Osteoblast (primary cell): ENCODE data around the gene CDKN1A. TPM values are rescaled to one million over a fixed set of nuclear protein-coding genes. Genes with fewer than 3 reads are reported as not detected.
"Not testable (repeated sequence)": the region's sequence is repeated elsewhere in the genome, so short reads cannot be mapped to it uniquely, and the experiment has no call there.

ENCODE experiments used
- DNase-seq: peaks from one replicate; pipeline ENCODE4 v3.0.0; 2011; ENCODE audit warnings: low spot score, mixed read lengths; ENCODE audit not compliant: insufficient read length; ENCODE audit errors: missing footprints
- H2AFZ ChIP-seq: 2 replicates; pipeline ENCODE4 v1.6.0; 2011; ENCODE audit warnings: mild to moderate bottlenecking, low read length
- H3K27ac ChIP-seq: 2 replicates; pipeline ENCODE4 v1.5.1; 2011; ENCODE audit warnings: mild to moderate bottlenecking, low read depth, low read length, moderate library complexity
- H3K27me3 ChIP-seq: 2 replicates; pipeline ENCODE4 v1.6.0; 2012; ENCODE audit warnings: mild to moderate bottlenecking, control low read depth, inconsistent platforms, low read length, moderate library complexity; ENCODE audit not compliant: insufficient read depth
- H3K36me3 ChIP-seq: 2 replicates; pipeline ENCODE4 v1.5.1; 2011; ENCODE audit warnings: mild to moderate bottlenecking, low read length, control low read depth, moderate library complexity; ENCODE audit not compliant: insufficient read depth
- H3K4me1 ChIP-seq: 2 replicates; pipeline ENCODE4 v1.5.1; 2011; ENCODE audit warnings: mild to moderate bottlenecking, low read length, control low read depth, moderate library complexity; ENCODE audit not compliant: insufficient read depth
- H3K4me2 ChIP-seq: 2 replicates; pipeline ENCODE4 v1.6.0; 2011; ENCODE audit warnings: mild to moderate bottlenecking, low read length; ENCODE audit not compliant: insufficient read depth
- H3K4me3 ChIP-seq: fragments of 200-600 bp; sonication (generic); 3 replicates; pipeline ENCODE4 v1.5.1; 2012; ENCODE audit warnings: mild to moderate bottlenecking, low read length, inconsistent platforms; ENCODE audit not compliant: insufficient read depth
- H3K79me2 ChIP-seq: 2 replicates; pipeline ENCODE4 v1.6.0; 2012; ENCODE audit warnings: mild to moderate bottlenecking, low read length, control low read depth, inconsistent platforms; ENCODE audit not compliant: insufficient read depth
- H3K9me3 ChIP-seq: 2 replicates; pipeline ENCODE4 v1.5.1; 2011; ENCODE audit warnings: low read depth, low read length, control low read depth
- H4K20me1 ChIP-seq: 2 replicates; pipeline ENCODE4 v1.6.0; 2012; ENCODE audit warnings: mild to moderate bottlenecking, low read length, control low read depth; ENCODE audit not compliant: insufficient read depth
- total RNA-seq: library from RNA; depleted of rRNA; stranded (reverse); fragments of >200 nt; gene quantifications from 2 replicates; pipeline ENCODE4 v1.2.3, GENCODE V29; 2012
- TF ChIP-seq, protein P1 (sequence below): IDR thresholded peaks from 2 replicates; pipeline ENCODE4 v1.5.1; 2011; ENCODE audit warnings: mild to moderate bottlenecking, low read depth, low read length, moderate library complexity; ENCODE audit errors: extremely low read depth

CDKN1A gene
- total RNA-seq, 1 donor, result 461 TPM

DNA sequence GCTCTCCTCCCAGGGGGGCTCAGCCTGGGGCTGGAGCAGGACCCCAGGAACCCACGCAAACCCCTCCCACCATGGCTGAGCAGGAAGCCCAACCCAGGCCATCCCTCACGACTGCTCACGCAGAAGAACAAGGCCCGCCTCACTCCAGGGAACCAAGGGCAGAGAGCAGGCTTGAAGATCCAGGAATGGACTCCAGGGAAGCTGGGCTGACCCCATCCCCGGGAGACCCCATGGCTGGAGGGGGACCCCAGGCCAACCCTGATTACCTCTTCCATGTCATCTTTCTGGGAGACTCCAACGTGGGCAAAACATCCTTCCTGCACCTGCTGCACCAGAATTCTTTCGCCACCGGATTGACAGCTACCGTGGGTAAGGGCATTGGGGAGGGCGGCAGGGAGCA, 43.9 kb downstream of the CDKN1A start:
- no peak overlapping the region for H2AFZ ChIP-seq
- H3K4me2 ChIP-seq, result no peak overlapping the region
- H3K27me3 ChIP-seq, result no peaks in the 10 kb centered on the region
- DNase-seq, result peak; percentile 45
- H3K27ac ChIP-seq, result no peak overlapping the region
- no peaks in the 10 kb centered on the region for H3K9me3 ChIP-seq
- TF ChIP-seq, protein P1, sequence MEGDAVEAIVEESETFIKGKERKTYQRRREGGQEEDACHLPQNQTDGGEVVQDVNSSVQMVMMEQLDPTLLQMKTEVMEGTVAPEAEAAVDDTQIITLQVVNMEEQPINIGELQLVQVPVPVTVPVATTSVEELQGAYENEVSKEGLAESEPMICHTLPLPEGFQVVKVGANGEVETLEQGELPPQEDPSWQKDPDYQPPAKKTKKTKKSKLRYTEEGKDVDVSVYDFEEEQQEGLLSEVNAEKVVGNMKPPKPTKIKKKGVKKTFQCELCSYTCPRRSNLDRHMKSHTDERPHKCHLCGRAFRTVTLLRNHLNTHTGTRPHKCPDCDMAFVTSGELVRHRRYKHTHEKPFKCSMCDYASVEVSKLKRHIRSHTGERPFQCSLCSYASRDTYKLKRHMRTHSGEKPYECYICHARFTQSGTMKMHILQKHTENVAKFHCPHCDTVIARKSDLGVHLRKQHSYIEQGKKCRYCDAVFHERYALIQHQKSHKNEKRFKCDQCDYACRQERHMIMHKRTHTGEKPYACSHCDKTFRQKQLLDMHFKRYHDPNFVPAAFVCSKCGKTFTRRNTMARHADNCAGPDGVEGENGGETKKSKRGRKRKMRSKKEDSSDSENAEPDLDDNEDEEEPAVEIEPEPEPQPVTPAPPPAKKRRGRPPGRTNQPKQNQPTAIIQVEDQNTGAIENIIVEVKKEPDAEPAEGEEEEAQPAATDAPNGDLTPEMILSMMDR, result no peak
- no peaks in the 10 kb centered on the region for H4K20me1 ChIP-seq
- H3K36me3 ChIP-seq, result no peaks in the 10 kb centered on the region
- H3K4me3 ChIP-seq, result no peak overlapping the region
- no peaks in the 10 kb centered on the region for H3K79me2 ChIP-seq
- no peaks in the 10 kb centered on the region for H3K4me1 ChIP-seq

DNA sequence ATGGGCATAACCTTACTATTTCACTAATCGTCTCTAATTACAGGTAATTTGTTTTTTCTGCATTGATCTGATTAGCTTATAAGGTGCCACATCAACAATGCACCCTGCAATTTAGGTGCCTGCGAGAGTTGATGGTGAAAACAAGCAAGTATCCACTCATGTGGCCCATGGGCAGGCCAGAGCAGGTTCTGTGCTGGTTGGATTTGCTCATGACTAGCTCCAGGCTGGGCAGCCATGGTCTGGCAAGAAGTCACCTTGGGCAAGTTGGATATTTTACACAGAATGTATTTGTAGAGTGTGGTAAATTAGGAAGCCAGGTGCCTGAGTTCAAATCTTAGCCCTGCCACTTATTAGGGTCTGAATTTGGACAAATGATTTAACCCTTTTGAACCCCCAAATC, 44.4 kb downstream of the CDKN1A start:
- no peak overlapping the region for H3K27ac ChIP-seq
- H3K9me3 ChIP-seq, result no peaks in the 10 kb centered on the region
- no peaks in the 10 kb centered on the region for H4K20me1 ChIP-seq
- peak; percentile 47 for DNase-seq
- no peak overlapping the region for H3K4me2 ChIP-seq
- H3K36me3 ChIP-seq, result no peaks in the 10 kb centered on the region
- H3K27me3 ChIP-seq, result no peaks in the 10 kb centered on the region
- H3K4me1 ChIP-seq, result no peaks in the 10 kb centered on the region
- H2AFZ ChIP-seq, result no peak overlapping the region
- TF ChIP-seq, protein P1, result no peak
- H3K4me3 ChIP-seq, result no peak overlapping the region
- H3K79me2 ChIP-seq, result no peaks in the 10 kb centered on the region

DNA sequence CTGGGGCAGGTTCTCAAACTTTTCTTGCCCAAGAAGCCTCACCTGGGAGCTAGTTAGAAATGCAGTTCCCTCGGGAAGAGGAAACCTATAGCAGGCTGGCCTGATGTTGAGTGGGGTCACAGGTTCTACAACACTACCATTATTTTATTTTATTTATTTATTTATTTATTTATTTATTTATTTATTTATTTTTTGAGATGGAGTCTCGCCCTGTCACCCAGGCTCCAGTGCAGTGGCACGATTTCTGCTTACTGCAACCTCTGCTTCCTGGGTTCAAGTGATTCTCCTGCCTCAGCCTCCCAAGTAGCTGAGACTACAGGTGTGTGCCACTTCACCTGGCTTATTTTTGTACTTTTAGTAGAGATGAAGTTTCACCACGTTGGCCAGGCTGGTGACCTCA, 45.5 kb downstream of the CDKN1A start:
- peak; percentile 45 for DNase-seq
- H2AFZ ChIP-seq, H3K27me3 ChIP-seq, H3K79me2 ChIP-seq, H3K9me3 ChIP-seq, H3K4me2 ChIP-seq, H3K4me3 ChIP-seq, H4K20me1 ChIP-seq, H3K27ac ChIP-seq, H3K36me3 ChIP-seq, H3K4me1 ChIP-seq: not testable (repeated sequence)

DNA sequence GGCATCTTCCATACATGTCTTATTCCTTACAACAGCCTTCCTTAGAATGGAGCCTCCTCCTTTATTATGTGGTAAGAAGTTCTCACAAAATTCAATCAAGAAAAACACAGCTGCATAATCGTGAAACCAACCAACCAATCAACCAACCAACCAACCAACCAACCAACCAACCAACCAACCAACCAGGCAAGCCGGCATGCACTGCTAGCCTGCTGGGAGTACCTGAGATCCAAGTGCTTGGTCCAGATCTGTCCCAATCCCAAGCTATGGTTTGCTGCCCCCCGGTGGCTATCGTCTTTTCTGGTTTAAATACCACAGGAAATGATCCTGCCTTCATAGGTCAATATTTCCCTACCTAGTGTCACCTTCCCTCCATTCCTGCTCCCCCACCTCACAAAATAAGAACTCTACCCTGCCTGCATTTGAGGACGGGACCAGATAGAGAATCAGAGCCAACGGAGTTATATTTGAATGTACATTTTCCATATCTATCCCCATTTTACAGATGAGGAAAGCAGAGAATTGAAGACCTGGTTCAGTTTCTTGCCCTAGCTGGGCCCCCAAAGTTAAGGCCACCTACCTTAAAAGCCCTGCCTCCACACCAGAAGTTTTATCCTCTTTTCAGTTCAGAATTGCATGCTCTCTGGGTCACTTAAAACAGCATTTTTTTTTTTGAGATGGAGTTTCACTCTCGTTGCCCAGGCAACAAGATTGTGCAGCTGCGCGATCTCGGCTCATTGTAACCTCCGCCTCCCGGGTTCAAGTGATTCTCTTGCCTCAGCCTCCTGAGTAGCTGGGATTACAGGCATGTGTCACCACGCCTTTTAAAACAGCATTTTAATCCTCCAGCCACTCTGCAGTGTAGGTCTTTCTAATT, 46.2 kb downstream of the CDKN1A start:
- Histone ChIP-seq H3K4me3 (no peak overlapping the region), H3K79me2 (no peaks in the 10 kb centered on the region), H3K36me3 (no peaks in the 10 kb centered on the region), H4K20me1 (no peaks in the 10 kb centered on the region), H2AFZ (no peak overlapping the region), H3K9me3 (no peaks in the 10 kb centered on the region), H3K27me3 (no peaks in the 10 kb centered on the region), H3K4me1 (peaks cover 7% of the 10 kb centered on the region), H3K4me2 (no peak overlapping the region), H3K27ac (no peak overlapping the region)
- TF ChIP-seq, protein P1, result peak; percentile 73
- peak; percentile 95 for DNase-seq
